Memory B cell (primary cell): ENCODE measurements around the gene DRICH1.
A peak's percentile ranks its signal among the peaks of the same experiment; 100 is the strongest.
"Not testable (repeated sequence)": the region's sequence is repeated elsewhere in the genome, so short reads cannot be mapped to it uniquely, and the experiment has no call there.

ENCODE experiments used
- ATAC-seq: fragments of 150-1000 bp; cut with Tn5 transposase; 2 replicates; pipeline ENCODE4 v1.10.0; 2021; ENCODE audit warnings: low read depth, mild to moderate bottlenecking, moderate library complexity
- DNase-seq, 2 donors: peaks; one replicate each; pipeline ENCODE4 v3.0.0; 2022; ENCODE audit warnings: low spot score in 2 of 2
- H3K27ac Mint-ChIP-seq: one replicate; pipeline ENCODE4 v1.8.0; 2022; ENCODE audit warnings: mild to moderate bottlenecking, moderate library complexity, mixed read lengths
- H3K27me3 Mint-ChIP-seq: one replicate; pipeline ENCODE4 v1.8.0; 2022; ENCODE audit warnings: mixed read lengths
- H3K36me3 Mint-ChIP-seq: one replicate; pipeline ENCODE4 v1.8.0; 2022; ENCODE audit warnings: mild to moderate bottlenecking, mixed read lengths
- H3K4me1 Mint-ChIP-seq: one replicate; pipeline ENCODE4 v1.8.0; 2022; ENCODE audit warnings: mixed read lengths
- H3K4me3 Mint-ChIP-seq: one replicate; pipeline ENCODE4 v1.8.0; 2022; ENCODE audit warnings: mild to moderate bottlenecking, moderate library complexity, mixed read lengths
- H3K9me3 Mint-ChIP-seq: one replicate; pipeline ENCODE4 v1.8.0; 2022; ENCODE audit warnings: mixed read lengths

Gene DRICH1

DNA sequence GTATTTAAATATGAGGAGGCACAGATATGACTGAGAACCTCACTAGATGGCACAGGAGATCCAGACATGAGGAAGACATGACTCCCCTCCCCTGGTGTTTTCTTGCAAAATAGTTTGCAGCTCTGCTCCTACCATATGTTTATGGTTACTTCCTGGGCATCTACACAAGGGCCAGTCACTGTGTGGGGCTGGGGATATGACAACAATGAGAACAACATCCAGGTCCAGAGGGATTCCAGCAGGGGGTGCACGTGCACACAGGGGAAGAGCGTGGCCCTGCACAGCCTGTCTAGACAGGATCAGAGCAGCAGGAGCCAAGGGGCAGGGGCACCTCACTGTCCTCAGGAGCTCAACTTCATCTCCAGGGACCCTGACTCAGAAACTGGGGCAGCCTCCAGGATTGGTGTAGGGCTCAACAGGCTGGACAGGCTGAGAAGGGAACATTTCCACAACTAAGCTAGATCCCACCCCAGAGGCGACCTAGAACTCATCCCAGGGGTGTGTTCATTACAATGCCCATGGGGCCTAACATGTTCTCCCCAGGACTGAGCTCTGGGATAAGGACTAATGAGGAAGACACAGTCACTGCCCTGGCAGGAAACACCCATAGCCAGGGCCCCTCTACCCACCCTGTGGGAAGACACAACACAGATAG lies 4.6 kb downstream of the DRICH1 start:
- H3K4me1 Mint-ChIP-seq, H3K36me3 Mint-ChIP-seq, H3K9me3 Mint-ChIP-seq, H3K27ac Mint-ChIP-seq, H3K4me3 Mint-ChIP-seq, H3K27me3 Mint-ChIP-seq: not testable (repeated sequence)
- DNase-seq (peak; percentile 16 to 22), ATAC-seq (peak; percentile 82)

DNA sequence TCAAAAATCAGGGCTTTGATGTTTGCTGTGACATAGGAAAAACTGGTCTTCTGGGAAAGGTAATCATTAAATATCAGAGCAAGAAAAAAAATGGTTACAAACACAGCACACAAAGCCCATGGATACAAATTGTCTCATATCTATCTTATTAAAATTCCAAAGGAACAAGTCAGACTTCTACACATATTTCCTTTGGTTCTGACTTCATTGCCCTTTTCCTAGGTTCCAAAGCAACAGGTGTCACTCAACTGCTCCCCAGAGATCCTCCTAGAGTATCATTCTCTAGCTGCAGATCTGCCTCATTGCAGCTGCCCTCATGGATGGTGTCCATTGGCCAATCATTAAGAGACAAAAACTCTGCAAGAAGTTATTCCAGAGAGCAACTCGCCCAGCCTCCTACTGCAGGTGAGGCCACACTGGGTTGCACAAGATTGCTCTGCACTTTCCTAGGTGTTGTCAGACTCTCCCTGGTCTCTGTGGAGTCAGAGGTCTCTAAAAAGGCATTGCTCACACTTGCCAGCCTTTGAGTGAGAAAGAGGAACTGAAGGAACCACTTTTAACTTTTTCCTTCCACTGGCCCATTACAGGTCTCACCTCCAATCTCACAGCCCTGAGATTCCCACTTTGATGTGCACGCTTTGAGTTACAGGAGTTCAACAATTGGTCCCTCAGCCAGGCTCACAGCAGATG lies 5.7 kb downstream of the DRICH1 start:
- DNase-seq (no peak), ATAC-seq (no peak)
- Mint-ChIP-seq H3K27ac (no peak overlapping the region), H3K27me3 (no peaks in the 10 kb centered on the region), H3K4me3 (no peak overlapping the region), H3K9me3 (no peaks in the 10 kb centered on the region), H3K36me3 (peaks cover 4% of the 10 kb centered on the region), H3K4me1 (peaks cover 4% of the 10 kb centered on the region)

- H3K36me3 Mint-ChIP-seq = peaks cover 5% of the 10 kb centered on the region
- no peak for ATAC-seq
- peaks cover under 1% of the 10 kb centered on the region for H3K27me3 Mint-ChIP-seq
- no peak for DNase-seq
- no peak overlapping the region for H3K4me3 Mint-ChIP-seq
- no peaks in the 10 kb centered on the region for H3K9me3 Mint-ChIP-seq
- H3K4me1 Mint-ChIP-seq = peaks cover 4% of the 10 kb centered on the region
- H3K27ac Mint-ChIP-seq = no peak overlapping the region
These were observed 9.5 kb downstream of the DRICH1 start for GRCh38 chr22:23622634-23623033.

DNA sequence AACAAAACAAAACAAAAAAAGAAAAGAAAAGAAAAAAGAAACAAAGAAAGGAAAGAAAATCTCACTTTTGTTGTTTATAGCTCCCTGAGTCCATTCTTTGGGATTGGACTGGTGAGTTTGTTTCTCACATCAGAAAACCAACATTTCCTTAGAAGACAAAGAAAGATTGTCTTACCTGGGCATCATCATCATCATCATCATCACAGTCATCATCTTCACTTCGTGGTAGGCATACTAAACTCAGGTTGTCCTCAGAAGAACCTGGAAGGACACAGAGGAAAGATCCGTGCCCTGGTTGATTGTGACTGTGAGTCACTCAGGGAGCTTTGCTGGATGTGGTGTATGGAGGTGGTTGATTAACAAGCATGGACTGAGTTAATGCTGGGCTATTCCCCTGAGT lies 10.2 kb downstream of the DRICH1 start:
- H3K27ac Mint-ChIP-seq, H3K36me3 Mint-ChIP-seq, ATAC-seq, H3K9me3 Mint-ChIP-seq, H3K27me3 Mint-ChIP-seq, H3K4me3 Mint-ChIP-seq, H3K4me1 Mint-ChIP-seq, DNase-seq: not testable (repeated sequence)

- H3K27me3 Mint-ChIP-seq = peaks cover 2% of the 10 kb centered on the region
- ATAC-seq (no peak), DNase-seq (no peak)
- H3K27ac Mint-ChIP-seq = no peak overlapping the region
- peaks cover 5% of the 10 kb centered on the region for H3K36me3 Mint-ChIP-seq
- no peak overlapping the region for H3K4me3 Mint-ChIP-seq
- H3K4me1 Mint-ChIP-seq = no peaks in the 10 kb centered on the region
- H3K9me3 Mint-ChIP-seq = no peaks in the 10 kb centered on the region
These were observed 10.9 kb downstream of the DRICH1 start for GRCh38 chr22:23621082-23621780.

GRCh38 chr22:23613193-23613972 lies 18.7 kb downstream of the DRICH1 start:
- DNase-seq = no peak
- no peaks in the 10 kb centered on the region for H3K4me1 Mint-ChIP-seq
- H3K9me3 Mint-ChIP-seq = no peaks in the 10 kb centered on the region
- no peak overlapping the region for H3K27ac Mint-ChIP-seq
- H3K4me3 Mint-ChIP-seq = no peak overlapping the region
- no peak for ATAC-seq
- peaks cover 2% of the 10 kb centered on the region for H3K27me3 Mint-ChIP-seq
- peaks cover 6% of the 10 kb centered on the region for H3K36me3 Mint-ChIP-seq

- Mint-ChIP-seq H3K9me3 (no peaks in the 10 kb centered on the region), H3K4me3 (no peak overlapping the region), H3K4me1 (no peaks in the 10 kb centered on the region), H3K36me3 (peaks cover 6% of the 10 kb centered on the region), H3K27ac (no peak overlapping the region), H3K27me3 (no peaks in the 10 kb centered on the region)
- DNase-seq = no peak
- ATAC-seq = no peak
These were observed 21.9 kb downstream of the DRICH1 start for GRCh38 chr22:23609983-23610781.

DNA sequence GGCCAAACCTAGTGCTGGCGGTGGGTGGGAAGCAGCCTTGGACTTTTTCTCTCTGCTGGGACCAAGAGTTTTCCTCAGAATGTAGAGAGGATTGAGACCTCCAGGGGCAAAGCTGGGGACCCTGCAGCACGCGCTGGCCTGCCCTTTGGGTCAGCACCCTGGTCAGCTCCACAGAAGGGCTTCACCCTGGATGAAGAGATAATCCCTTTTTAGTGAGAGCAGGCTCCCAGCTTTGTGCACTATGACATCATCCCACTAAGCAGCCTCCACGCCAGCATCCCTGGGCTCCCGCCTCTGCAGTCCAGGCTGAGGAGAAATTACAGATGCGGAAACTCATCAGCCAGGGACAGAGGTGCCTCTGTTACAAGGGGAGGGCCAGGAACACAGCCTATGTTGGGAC lies 23.5 kb downstream of the DRICH1 start:
- ATAC-seq (no peak), DNase-seq (no peak)
- Mint-ChIP-seq H3K4me3 (no peak overlapping the region), H3K27ac (no peak overlapping the region), H3K27me3 (no peaks in the 10 kb centered on the region), H3K4me1 (no peaks in the 10 kb centered on the region), H3K9me3 (no peaks in the 10 kb centered on the region), H3K36me3 (peaks cover 6% of the 10 kb centered on the region)

DNA sequence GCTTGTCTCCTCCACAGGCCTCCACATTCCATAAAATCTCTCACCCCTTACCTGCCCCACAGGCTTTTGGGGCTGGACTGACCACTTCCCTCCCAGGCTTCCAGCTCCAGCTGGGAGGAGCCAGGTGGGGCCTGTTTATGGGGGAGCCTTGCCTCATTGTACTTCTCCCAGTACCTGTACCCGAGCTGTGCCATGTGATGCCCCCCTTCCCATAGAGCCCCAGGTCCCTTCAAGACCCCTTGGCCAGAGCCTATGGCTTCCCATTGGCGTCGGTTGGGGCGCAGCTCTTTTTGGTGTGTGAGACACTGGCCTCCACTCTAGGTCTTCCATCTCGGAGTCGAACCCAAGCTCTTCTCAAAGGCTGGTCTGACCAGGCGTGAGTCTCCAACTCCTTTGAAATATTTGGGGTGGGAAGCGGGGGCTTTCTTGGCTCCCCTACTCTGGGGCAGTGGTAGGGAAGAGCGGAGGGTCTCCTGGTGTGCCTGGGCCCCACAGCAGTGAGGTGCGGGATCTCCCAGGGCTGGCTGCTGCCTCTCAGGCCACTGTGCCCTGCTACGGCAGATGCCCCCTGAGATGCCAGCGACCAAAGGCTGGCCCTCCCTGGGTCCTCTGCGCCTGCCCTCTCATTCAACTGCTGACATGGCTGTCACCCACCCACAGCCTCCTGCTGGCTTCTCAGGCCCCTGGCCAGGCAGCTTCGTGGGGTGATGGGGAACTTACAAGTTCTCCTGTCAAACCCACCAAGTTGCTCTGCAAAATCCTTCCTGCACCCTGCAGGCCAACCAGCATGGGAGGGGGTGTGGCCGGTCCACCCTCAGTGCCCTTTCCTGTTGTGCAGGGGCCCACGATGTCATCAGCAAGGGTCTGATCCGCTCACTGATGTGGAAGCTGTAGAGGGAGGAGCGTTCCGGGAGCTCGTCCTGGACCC lies 25.7 kb downstream of the DRICH1 start:
- Mint-ChIP-seq H3K4me3 (no peak overlapping the region), H3K27me3 (no peaks in the 10 kb centered on the region), H3K27ac (no peak overlapping the region), H3K9me3 (no peaks in the 10 kb centered on the region), H3K36me3 (peaks cover 6% of the 10 kb centered on the region), H3K4me1 (no peaks in the 10 kb centered on the region)
- DNase-seq = no peak
- no peak for ATAC-seq

DNA sequence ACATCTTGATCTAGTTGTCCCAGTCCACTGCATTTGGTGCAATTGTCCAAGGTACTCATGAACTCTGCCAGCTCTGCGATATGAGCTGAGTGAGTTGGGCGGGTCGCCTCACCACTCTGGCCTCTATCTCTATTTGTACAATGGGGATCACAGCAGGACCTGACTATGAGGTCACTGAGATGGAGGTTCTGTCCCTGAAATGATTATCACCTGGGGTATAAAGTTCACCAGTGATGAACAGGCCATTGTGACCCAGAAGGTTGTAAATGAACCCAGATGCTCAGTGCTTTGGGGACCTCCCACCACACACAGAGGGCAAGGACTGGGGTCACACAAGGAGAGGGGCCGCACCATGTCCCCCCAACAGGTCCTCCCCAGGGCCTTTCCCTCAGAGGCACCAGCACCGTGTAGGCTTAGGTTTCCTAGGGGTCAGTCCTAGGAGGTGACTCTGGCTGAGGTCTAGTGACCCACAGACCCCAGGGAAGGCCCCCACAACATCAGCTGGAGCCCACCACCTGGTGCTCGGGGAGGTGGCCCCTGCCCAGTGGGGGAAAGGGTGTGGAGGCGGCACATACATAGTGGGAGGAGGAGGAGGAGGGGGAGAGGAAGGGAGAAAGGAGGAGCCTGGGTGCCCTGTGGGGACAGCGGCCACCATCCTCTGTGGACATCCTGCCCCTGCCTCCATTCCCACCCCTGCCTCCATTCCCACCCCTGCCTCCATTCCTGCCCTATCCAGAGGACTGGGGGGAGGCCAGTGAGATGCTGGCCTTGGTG lies 27.0 kb downstream of the DRICH1 start:
- ATAC-seq = no peak
- no peak for DNase-seq
- peaks cover 4% of the 10 kb centered on the region for H3K27me3 Mint-ChIP-seq
- H3K27ac Mint-ChIP-seq = no peak overlapping the region
- no peaks in the 10 kb centered on the region for H3K9me3 Mint-ChIP-seq
- no peaks in the 10 kb centered on the region for H3K4me1 Mint-ChIP-seq
- H3K4me3 Mint-ChIP-seq = no peak overlapping the region
- peaks cover 6% of the 10 kb centered on the region for H3K36me3 Mint-ChIP-seq

DNA sequence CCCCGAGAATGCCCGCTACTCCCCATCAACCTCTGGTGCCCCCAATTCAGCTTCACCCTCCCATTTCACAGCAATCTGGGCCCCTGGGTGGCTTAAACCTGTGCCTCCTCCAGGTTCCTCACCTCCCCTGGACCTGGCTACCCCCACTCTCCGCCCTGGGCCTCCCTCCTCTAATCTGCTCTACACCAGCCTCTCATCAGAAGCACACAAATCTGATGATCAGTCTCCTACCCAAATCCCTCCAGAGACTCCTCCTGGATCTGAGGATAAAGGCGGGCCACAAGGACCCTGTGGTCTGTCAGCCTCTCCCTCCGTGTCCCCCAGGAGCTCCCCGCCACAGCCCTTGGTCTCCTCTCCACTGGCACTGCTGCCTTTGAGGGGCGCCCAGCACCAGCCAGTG lies 28.9 kb downstream of the DRICH1 start:
- ATAC-seq (no peak), DNase-seq (no peak)
- H3K4me1 Mint-ChIP-seq = no peaks in the 10 kb centered on the region
- no peaks in the 10 kb centered on the region for H3K36me3 Mint-ChIP-seq
- peaks cover 4% of the 10 kb centered on the region for H3K27me3 Mint-ChIP-seq
- no peaks in the 10 kb centered on the region for H3K9me3 Mint-ChIP-seq
- no peak overlapping the region for H3K4me3 Mint-ChIP-seq
- H3K27ac Mint-ChIP-seq = no peak overlapping the region

- H3K4me3 Mint-ChIP-seq = no peak overlapping the region
- H3K27ac Mint-ChIP-seq = no peak overlapping the region
- ATAC-seq (no peak), DNase-seq (no peak)
- H3K36me3 Mint-ChIP-seq = no peaks in the 10 kb centered on the region
- no peaks in the 10 kb centered on the region for H3K9me3 Mint-ChIP-seq
- peaks cover 5% of the 10 kb centered on the region for H3K27me3 Mint-ChIP-seq
- peaks cover 2% of the 10 kb centered on the region for H3K4me1 Mint-ChIP-seq
These were observed 33.2 kb downstream of the DRICH1 start for GRCh38 chr22:23598805-23599518.
